Right lobe of liver (tissue), 4 donors: ENCODE results near the gene CACYBP.

ENCODE experiments used
- POLR2A ChIP-seq: fragments of 450-650 bp; IDR thresholded peaks from one replicate; pipeline ENCODE4 v1.6.1; 2017; ENCODE audit warnings: antibody characterized with exemption, mild to moderate bottlenecking
- TF ChIP-seq, protein P1 (sequence below), 4 donors: fragments of 200-600 bp in 3 of 4; fragments of 450-650 bp in 1 of 4; IDR thresholded peaks; one replicate each; pipeline versions ENCODE4 v1.5.1 to v1.8.0; 2016 to 2022; ENCODE audit warnings: antibody characterized with exemption in 4 of 4, mild to moderate bottlenecking in 2 of 4
- donor health status: DM: no; HTN: no; CAD: no.
- donor health status: DM: no; HTN: no; CAD: no.
- donor health status: DM: no; HTN: yes; CAD: no.

DNA sequence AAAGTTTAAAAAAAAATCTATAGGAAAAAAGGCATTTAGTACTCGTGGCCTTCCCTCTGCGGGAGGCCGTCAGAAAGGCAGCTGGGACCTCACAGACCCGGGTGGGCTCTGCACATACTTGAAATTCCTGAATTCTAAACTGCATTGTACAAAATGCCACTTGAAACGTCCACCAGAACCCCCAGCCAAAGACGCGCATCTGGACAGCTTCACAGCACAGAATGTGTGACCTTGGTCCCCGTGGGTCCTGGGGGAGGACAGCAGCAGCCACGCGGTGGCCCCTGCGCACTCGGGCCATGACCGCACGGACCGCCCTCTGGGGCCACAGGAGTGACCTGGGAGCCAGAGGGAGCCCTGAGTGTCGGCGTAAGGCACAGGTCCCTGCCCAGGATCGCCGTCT is 44.1 kb downstream of the CACYBP start:
- TF ChIP-seq, protein P1, sequence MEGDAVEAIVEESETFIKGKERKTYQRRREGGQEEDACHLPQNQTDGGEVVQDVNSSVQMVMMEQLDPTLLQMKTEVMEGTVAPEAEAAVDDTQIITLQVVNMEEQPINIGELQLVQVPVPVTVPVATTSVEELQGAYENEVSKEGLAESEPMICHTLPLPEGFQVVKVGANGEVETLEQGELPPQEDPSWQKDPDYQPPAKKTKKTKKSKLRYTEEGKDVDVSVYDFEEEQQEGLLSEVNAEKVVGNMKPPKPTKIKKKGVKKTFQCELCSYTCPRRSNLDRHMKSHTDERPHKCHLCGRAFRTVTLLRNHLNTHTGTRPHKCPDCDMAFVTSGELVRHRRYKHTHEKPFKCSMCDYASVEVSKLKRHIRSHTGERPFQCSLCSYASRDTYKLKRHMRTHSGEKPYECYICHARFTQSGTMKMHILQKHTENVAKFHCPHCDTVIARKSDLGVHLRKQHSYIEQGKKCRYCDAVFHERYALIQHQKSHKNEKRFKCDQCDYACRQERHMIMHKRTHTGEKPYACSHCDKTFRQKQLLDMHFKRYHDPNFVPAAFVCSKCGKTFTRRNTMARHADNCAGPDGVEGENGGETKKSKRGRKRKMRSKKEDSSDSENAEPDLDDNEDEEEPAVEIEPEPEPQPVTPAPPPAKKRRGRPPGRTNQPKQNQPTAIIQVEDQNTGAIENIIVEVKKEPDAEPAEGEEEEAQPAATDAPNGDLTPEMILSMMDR (IDR thresholded peaks at IDR 0.05) = no peak
- TF ChIP-seq POLR2A = no peak
